ENCODE results near the gene EPS8L1. TPM values are rescaled to one million over a fixed set of nuclear protein-coding genes. Genes with fewer than 3 reads are reported as not detected.

The EPS8L1 gene
- total RNA-seq, 1 experiment from 2014 or later, result 62.1 TPM

GRCh38 chr19:55116859-55117662, 41.4 kb downstream of the EPS8L1 start, which contains the start of gene PPP1R12C (continued):
- TF ChIP-seq REST (IDR thresholded peaks at IDR 0.05; ENCODE audit: low read depth) (no peak), SRF (IDR thresholded peaks at IDR 0.05; ENCODE audit: low read depth) (no peak)

GRCh38 chr19:55117663-55118391, 42.2 kb downstream of the EPS8L1 start:
- ATAC-seq, result peak; percentile 92
- Histone ChIP-seq H4K20me1 (ENCODE audit: insufficient read depth) (no peaks in the 10 kb centered on the region), H3K4me1 (ENCODE audit: control insufficient read depth in 1 of 2, insufficient read depth in 2 of 2, low read length in 2 of 2) (peaks cover 12 to 27% of the 10 kb centered on the region in 2 experiments), H3K4me2 (ENCODE audit: low read length) (peak overlapping the region; percentile 75), H3K4me3 (replicated peaks in 1 of 2; ENCODE audit: low read depth in 1 of 2, low read length in 2 of 2) (peak overlapping the region; percentile 65 to 79), H3K27me3 (ENCODE audit: insufficient read depth, low read length) (no peaks in the 10 kb centered on the region), H3K36me3 (ENCODE audit: control insufficient read depth in 1 of 2, insufficient read depth in 2 of 2, low read length in 2 of 2) (no peaks in the 10 kb centered on the region; a peak in 2 of 4 replicates), H2AFZ (ENCODE audit: low read depth, low read length, poor library complexity, severe bottlenecking) (no peak overlapping the region), H3K9ac (ENCODE audit: low read length) (peak overlapping the region; percentile 63), H3K9me3 (ENCODE audit: control insufficient read depth in 1 of 2, insufficient read depth in 1 of 2, low read depth in 1 of 2, low read length in 2 of 2) (no peaks in the 10 kb centered on the region), H3K9me2 (ENCODE audit: insufficient read depth) (no peaks in the 10 kb centered on the region), H3K27ac (ENCODE audit: low read depth, low read length) (peak overlapping the region; percentile 64), H3K79me2 (ENCODE audit: insufficient read depth, low read length) (peaks cover 43% of the 10 kb centered on the region)
- intact Hi-C loops (cut with micrococcal nuclease), result loop anchor here (2.0 kb wide), 1 partner anchor 37 kb away; no protein-coding TSS in a partner anchor
- ChIA-PET RAD21 (ENCODE audit: low non-redundant PET in 1 of 2, low total read pairs in 2 of 2, uncharacterized antibody in 2 of 2, unreplicated experiment in 2 of 2) (no interaction called here), CTCF (interaction anchor here (0.6 to 1.4 kb wide), 5 partner anchors 19 to 417 kb away, joined by 3 to 9 read pairs (median 3); no protein-coding TSS in a partner anchor), POLR2A (interaction anchor here (0.6 to 2.1 kb wide), 6 partner anchors 28 to 537 kb away, joined by 3 to 10 read pairs (median 4); partner anchors contain the start of gene U2AF2)
- DNase-seq (ENCODE audit: low read depth, low spot score), result peak; percentile 96
- TSS peak; percentile 95 for BruUV-seq (replicated peaks)
- no peak for TF ChIP-seq EZH2phosphoT487 (IDR thresholded peaks at IDR 0.05; ENCODE audit: borderline replicate concordance)
- no peak for TF ChIP-seq CBX3 (IDR thresholded peaks at IDR 0.05; ENCODE audit: low read depth)
- TF ChIP-seq CEBPB (IDR thresholded peaks at IDR 0.05; ENCODE audit: low read depth), result no peak
- peak; percentile 25; the same call in 1 of the 2 replicates for TF ChIP-seq ZFX (IDR thresholded peaks at IDR 0.05)
- no peak; the same call in 1 of the 2 replicates for TF ChIP-seq SRF (IDR thresholded peaks at IDR 0.05; ENCODE audit: low read depth)
- TF ChIP-seq YY1 (IDR thresholded peaks at IDR 0.05; ENCODE audit: extremely low read depth, insufficient replicate concordance, low read depth, low read length), result peak; percentile 72
- TF ChIP-seq JUND (IDR thresholded peaks at IDR 0.05), result no peak
- peak; percentile 63 for TF ChIP-seq POLR2AphosphoS5 (IDR thresholded peaks at IDR 0.05; ENCODE audit: low read depth, low read length)
- peak; percentile 80 for TF ChIP-seq SP1 (IDR thresholded peaks at IDR 0.05; ENCODE audit: low read depth)
- TF ChIP-seq, protein P1, sequence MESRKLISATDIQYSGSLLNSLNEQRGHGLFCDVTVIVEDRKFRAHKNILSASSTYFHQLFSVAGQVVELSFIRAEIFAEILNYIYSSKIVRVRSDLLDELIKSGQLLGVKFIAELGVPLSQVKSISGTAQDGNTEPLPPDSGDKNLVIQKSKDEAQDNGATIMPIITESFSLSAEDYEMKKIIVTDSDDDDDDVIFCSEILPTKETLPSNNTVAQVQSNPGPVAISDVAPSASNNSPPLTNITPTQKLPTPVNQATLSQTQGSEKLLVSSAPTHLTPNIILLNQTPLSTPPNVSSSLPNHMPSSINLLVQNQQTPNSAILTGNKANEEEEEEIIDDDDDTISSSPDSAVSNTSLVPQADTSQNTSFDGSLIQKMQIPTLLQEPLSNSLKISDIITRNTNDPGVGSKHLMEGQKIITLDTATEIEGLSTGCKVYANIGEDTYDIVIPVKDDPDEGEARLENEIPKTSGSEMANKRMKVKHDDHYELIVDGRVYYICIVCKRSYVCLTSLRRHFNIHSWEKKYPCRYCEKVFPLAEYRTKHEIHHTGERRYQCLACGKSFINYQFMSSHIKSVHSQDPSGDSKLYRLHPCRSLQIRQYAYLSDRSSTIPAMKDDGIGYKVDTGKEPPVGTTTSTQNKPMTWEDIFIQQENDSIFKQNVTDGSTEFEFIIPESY (IDR thresholded peaks at IDR 0.05; ENCODE audit: extremely low read depth, insufficient replicate concordance, low read length), result no peak
- TF ChIP-seq TCF7L2 (IDR thresholded peaks at IDR 0.05; ENCODE audit: borderline replicate concordance, extremely low read depth, insufficient read depth, insufficient read length), result no peak
- no peak for TF ChIP-seq EZH2 (IDR thresholded peaks at IDR 0.05)
- TF ChIP-seq ATF3 (IDR thresholded peaks at IDR 0.05), result no peak

All from HCT116 (cell line).